Stimulated activated naive CD8-positive, alpha-beta T cell treated with anti-CD3 and anti-CD28 coated beads, Interleukin-15, amount 100 ng/mL, for 72 hours (primary cell): ENCODE measurements around the gene CCDC116.
"Not testable (repeated sequence)": the region's sequence is repeated elsewhere in the genome, so short reads cannot be mapped to it uniquely, and the experiment has no call there.

Source experiments
- ATAC-seq: fragments of 150-1000 bp; cut with Tn5 transposase; 2 replicates; pipeline ENCODE4 v1.10.0; 2021; ENCODE audit warnings: mild to moderate bottlenecking, moderate library complexity
- DNase-seq, 2 donors: peaks; one replicate each; pipeline ENCODE4 v3.0.0; 2021 to 2022
- H3K27ac Mint-ChIP-seq, 2 donors: one replicate each; pipeline ENCODE4 v1.8.0; 2022; ENCODE audit warnings: mild to moderate bottlenecking in 2 of 2, mixed read lengths in 2 of 2, moderate library complexity in 2 of 2
- H3K27me3 Mint-ChIP-seq: one replicate; pipeline ENCODE4 v1.8.0; 2022; ENCODE audit warnings: mixed read lengths
- H3K4me1 Mint-ChIP-seq: one replicate; pipeline ENCODE4 v1.8.0; 2022; ENCODE audit warnings: mild to moderate bottlenecking, mixed read lengths
- H3K4me3 Mint-ChIP-seq, 2 donors: one replicate each; pipeline ENCODE4 v1.8.0; 2022; ENCODE audit warnings: mild to moderate bottlenecking in 2 of 2, mixed read lengths in 2 of 2, moderate library complexity in 1 of 2
- H3K9me3 Mint-ChIP-seq, 2 donors: one replicate each; pipeline ENCODE4 v1.8.0; 2022; ENCODE audit warnings: mixed read lengths in 2 of 2

Gene CCDC116

GRCh38 chr22:21599053-21599893 lies 33.3 kb upstream of the CCDC116 start:
- Mint-ChIP-seq H3K27me3 (no peaks in the 10 kb centered on the region), H3K27ac (peak overlapping the region; percentile 67 to 81), H3K4me3 (no peak overlapping the region), H3K4me1 (peaks cover 35% of the 10 kb centered on the region), H3K9me3 (no peaks in the 10 kb centered on the region)
- ATAC-seq = no peak
- DNase-seq = no peak

- Mint-ChIP-seq H3K9me3 (no peaks in the 10 kb centered on the region), H3K27ac (peak overlapping the region in 1 of 2 donors; percentile 45), H3K27me3 (no peaks in the 10 kb centered on the region), H3K4me1 (peaks cover 50% of the 10 kb centered on the region), H3K4me3 (no peak overlapping the region)
- DNase-seq = no peak
- ATAC-seq = no peak
Observed at GRCh38 chr22:21602579-21602978, 30.0 kb upstream of the CCDC116 start.

- no peak overlapping the region for H3K4me3 Mint-ChIP-seq
- H3K27me3 Mint-ChIP-seq = no peaks in the 10 kb centered on the region
- DNase-seq = no peak
- no peak for ATAC-seq
- peaks cover 43% of the 10 kb centered on the region for H3K4me1 Mint-ChIP-seq
- H3K27ac Mint-ChIP-seq = no peak overlapping the region
- no peaks in the 10 kb centered on the region for H3K9me3 Mint-ChIP-seq
Observed at GRCh38 chr22:21603973-21604372, 28.6 kb upstream of the CCDC116 start.

- no peaks in the 10 kb centered on the region for H3K9me3 Mint-ChIP-seq
- no peak overlapping the region for H3K27ac Mint-ChIP-seq
- H3K27me3 Mint-ChIP-seq = no peaks in the 10 kb centered on the region
- peaks cover 34% of the 10 kb centered on the region for H3K4me1 Mint-ChIP-seq
- ATAC-seq (no peak), DNase-seq (no peak)
- no peak overlapping the region for H3K4me3 Mint-ChIP-seq
Observed at GRCh38 chr22:21605887-21606564, 26.5 kb upstream of the CCDC116 start.

GRCh38 chr22:21606775-21607174 lies 25.8 kb upstream of the CCDC116 start:
- Mint-ChIP-seq H3K4me1 (peaks cover 34% of the 10 kb centered on the region), H3K27me3 (no peaks in the 10 kb centered on the region), H3K4me3 (no peak overlapping the region), H3K9me3 (no peaks in the 10 kb centered on the region), H3K27ac (peak overlapping the region in 1 of 2 donors; percentile 95)
- DNase-seq (no peak), ATAC-seq (no peak)

GRCh38 chr22:21609556-21610157 lies 22.9 kb upstream of the CCDC116 start:
- not testable (repeated sequence) for H3K9me3 Mint-ChIP-seq, H3K4me3 Mint-ChIP-seq, DNase-seq, ATAC-seq, H3K27me3 Mint-ChIP-seq
- H3K27ac Mint-ChIP-seq = peak overlapping the region in 1 of 2 donors; percentile 7
- H3K4me1 Mint-ChIP-seq = peaks cover 37% of the 10 kb centered on the region

GRCh38 chr22:21611210-21611977 lies 21.2 kb upstream of the CCDC116 start:
- ATAC-seq (no peak), DNase-seq (no peak)
- Mint-ChIP-seq H3K27me3 (no peaks in the 10 kb centered on the region), H3K4me1 (peaks cover 26% of the 10 kb centered on the region), H3K9me3 (no peaks in the 10 kb centered on the region), H3K4me3 (no peak overlapping the region), H3K27ac (peak overlapping the region; percentile 56 to 67)

GRCh38 chr22:21612858-21613257 lies 19.7 kb upstream of the CCDC116 start:
- Mint-ChIP-seq H3K4me3 (no peak overlapping the region), H3K27ac (peak overlapping the region in 1 of 2 donors; percentile 83), H3K4me1 (peaks cover 12% of the 10 kb centered on the region), H3K9me3 (no peaks in the 10 kb centered on the region), H3K27me3 (no peaks in the 10 kb centered on the region)
- no peak for DNase-seq
- no peak for ATAC-seq

- H3K27ac Mint-ChIP-seq = peak overlapping the region; percentile 13 to 72
Observed at GRCh38 chr22:21613553-21614233, 18.9 kb upstream of the CCDC116 start.

GRCh38 chr22:21615731-21616130 lies 16.8 kb upstream of the CCDC116 start:
- ATAC-seq = no peak
- no peak for DNase-seq
- H3K27ac Mint-ChIP-seq = no peak overlapping the region
- H3K4me3 Mint-ChIP-seq = no peak overlapping the region
- H3K9me3 Mint-ChIP-seq = no peaks in the 10 kb centered on the region
- H3K4me1 Mint-ChIP-seq = peaks cover 18% of the 10 kb centered on the region
- H3K27me3 Mint-ChIP-seq = no peaks in the 10 kb centered on the region

More at GRCh38 chr22:21613553-21614233, 18.9 kb upstream of the CCDC116 start:
- ATAC-seq = no peak
- Mint-ChIP-seq H3K4me3 (no peak overlapping the region), H3K9me3 (no peaks in the 10 kb centered on the region), H3K27me3 (no peaks in the 10 kb centered on the region), H3K4me1 (peaks cover 12% of the 10 kb centered on the region)
- DNase-seq = no peak

- not testable (repeated sequence) for H3K27me3 Mint-ChIP-seq, DNase-seq, H3K27ac Mint-ChIP-seq, ATAC-seq, H3K4me3 Mint-ChIP-seq, H3K9me3 Mint-ChIP-seq
- H3K4me1 Mint-ChIP-seq = peaks cover 32% of the 10 kb centered on the region
Observed at GRCh38 chr22:21617337-21617736, 15.2 kb upstream of the CCDC116 start.

- peaks cover 54% of the 10 kb centered on the region for H3K4me1 Mint-ChIP-seq
- H3K9me3 Mint-ChIP-seq = no peaks in the 10 kb centered on the region
- H3K4me3 Mint-ChIP-seq = no peak overlapping the region
Observed at GRCh38 chr22:21621025-21621424, 11.5 kb upstream of the CCDC116 start.

GRCh38 chr22:21622011-21622918 lies 10.3 kb upstream of the CCDC116 start:
- ATAC-seq (no peak), DNase-seq (no peak)
- H3K9me3 Mint-ChIP-seq = no peaks in the 10 kb centered on the region
- peak overlapping the region; percentile 57 to 94 for H3K27ac Mint-ChIP-seq
- H3K27me3 Mint-ChIP-seq = no peaks in the 10 kb centered on the region
- peaks cover 66% of the 10 kb centered on the region for H3K4me1 Mint-ChIP-seq
- no peak overlapping the region for H3K4me3 Mint-ChIP-seq

More at GRCh38 chr22:21621025-21621424, 11.5 kb upstream of the CCDC116 start:
- no peak for DNase-seq
- H3K27ac Mint-ChIP-seq = no peak overlapping the region
- no peaks in the 10 kb centered on the region for H3K27me3 Mint-ChIP-seq
- ATAC-seq = no peak
